Measurements from ENCODE around the gene GPR179. TPM values are rescaled to one million over a fixed set of nuclear protein-coding genes. Genes with fewer than 3 reads are reported as not detected.
"Not testable (repeated sequence)": the region's sequence is repeated elsewhere in the genome, so short reads cannot be mapped to it uniquely, and the experiment has no call there.

GPR179 gene
- total RNA-seq, 1 experiment from 2014 or later = not detected

GRCh38 chr17:38322897-38323296 lies 20.9 kb downstream of the GPR179 start:
- DNase-seq (ENCODE audit: low read depth) = no peak

- no peak for DNase-seq (ENCODE audit: low read depth)
These were observed 21.5 kb downstream of the GPR179 start for GRCh38 chr17:38322156-38322779.

DNA sequence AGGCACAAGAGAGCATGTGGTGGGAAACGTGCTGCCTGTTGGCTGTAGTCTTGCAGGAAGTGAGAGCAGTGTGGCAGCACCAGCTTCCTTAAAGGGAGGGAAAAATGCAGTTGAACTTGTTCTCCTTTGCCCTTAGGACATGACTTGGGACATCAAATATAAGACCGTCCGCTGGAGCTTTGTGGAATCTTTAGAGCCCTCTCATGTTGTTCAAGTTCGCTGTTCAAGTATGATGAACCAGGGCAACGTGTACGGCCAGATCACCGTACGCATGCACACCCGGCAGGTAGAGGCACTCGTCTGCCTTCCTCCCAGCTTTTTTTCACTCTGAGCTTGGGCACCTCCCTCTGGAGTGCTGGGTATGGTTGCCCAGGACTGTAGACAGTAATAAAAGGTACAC lies 23.3 kb downstream of the GPR179 start:
- DNase-seq (ENCODE audit: low read depth) = no peak

DNA sequence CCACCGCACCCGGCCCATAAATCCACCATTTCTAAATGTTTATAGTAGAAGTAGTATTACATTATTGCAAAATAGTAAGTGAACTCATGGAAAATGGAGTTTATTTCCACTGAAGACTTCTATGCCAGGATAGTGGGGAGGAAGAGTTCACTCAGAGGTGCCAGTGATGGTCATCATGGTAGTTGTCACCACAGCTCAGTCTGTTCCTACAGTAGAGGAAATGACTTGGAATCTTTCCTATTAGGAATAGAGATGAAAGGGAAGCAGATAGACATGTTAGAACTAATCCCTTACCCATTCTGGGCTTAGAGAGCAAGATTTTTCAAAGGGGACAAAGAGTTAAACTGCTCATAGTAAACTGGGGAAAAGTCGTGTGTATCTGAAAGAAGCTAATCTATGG lies 26.7 kb downstream of the GPR179 start:
- DNase-seq (ENCODE audit: low read depth) = no peak

GRCh38 chr17:38315497-38315896 lies 28.3 kb downstream of the GPR179 start:
- no peak for DNase-seq (ENCODE audit: low read depth)

- peak; percentile 98 for DNase-seq (ENCODE audit: low read depth)
These were observed 46.8 kb downstream of the GPR179 start, which contains the start of gene MRPL45 for GRCh38 chr17:38296834-38297517. TSS of gene MRPL45 (plus strand) at chr17:38297168. CDS start at chr17:38297184, 16 bp downstream.

GRCh38 chr17:38295602-38296365 lies 48.0 kb downstream of the GPR179 start:
- DNase-seq (ENCODE audit: low read depth) = not testable (repeated sequence)

GRCh38 chr17:38289760-38290159 lies 54.0 kb downstream of the GPR179 start:
- not testable (repeated sequence) for DNase-seq (ENCODE audit: low read depth)

DNA sequence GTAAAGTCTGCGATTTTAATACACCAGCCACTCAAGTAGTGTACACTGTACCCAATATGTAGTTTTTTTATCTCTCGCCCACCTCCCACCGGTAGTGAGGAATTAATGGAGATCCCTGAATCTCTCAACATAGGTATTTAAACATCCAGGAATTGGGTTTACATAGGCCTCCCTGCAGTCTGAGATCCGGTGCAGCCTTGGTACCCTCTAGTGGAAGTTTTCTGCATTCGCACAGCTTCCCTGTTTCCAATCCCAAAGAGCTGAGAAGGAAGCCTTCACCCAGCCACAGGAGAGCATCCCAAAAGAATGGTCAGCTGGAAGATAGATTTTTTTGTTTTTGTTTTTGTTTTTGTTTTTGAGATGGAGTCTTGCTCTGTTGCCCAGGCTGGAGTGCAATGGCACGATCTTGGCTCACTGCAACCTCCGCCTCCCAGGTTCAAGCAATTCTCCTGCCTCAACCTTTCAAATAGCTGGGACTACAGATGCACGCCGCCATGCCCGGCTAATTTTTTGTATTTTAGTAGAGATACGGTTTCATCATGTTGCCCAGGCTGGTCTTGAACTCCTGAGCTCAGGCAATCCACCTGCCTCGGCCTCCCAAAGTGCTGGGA lies 55.4 kb downstream of the GPR179 start:
- DNase-seq (ENCODE audit: low read depth) = peak; percentile 26

GRCh38 chr17:38286501-38287091 lies 57.2 kb downstream of the GPR179 start:
- peak; percentile 75 for DNase-seq (ENCODE audit: low read depth)

DNA sequence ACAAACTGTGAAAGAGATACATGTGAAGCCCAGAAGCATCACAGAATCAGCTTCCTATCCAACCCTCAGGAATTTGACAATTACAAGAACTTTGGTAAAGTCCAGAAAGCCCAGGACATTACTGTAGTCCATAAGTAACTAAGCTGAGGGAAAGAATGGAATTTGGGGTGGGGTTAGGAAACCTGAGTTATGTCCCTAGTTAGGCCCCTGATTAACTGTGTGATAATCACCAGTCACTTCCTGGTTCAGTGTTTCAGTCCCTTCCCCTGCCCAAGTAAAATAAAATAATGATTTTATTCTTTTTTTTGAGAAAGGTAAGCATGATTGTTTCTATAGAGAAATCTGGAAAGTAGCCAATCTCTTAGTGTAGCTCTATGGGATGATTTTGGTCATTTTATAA lies 57.8 kb downstream of the GPR179 start:
- not testable (repeated sequence) for DNase-seq (ENCODE audit: low read depth)

Other genes starting within 250 kb of the GPR179 start
- 0.60 TPM in 1 of 2 replicates, not detected in the other for gene TBC1D3E, start 216.0 kb downstream of the GPR179 start, total RNA-seq (2014; rRNA removed; shearing (Covaris generic))
- 0.20 TPM in 1 of 2 replicates, not detected in the other for gene TBC1D3, start 151.4 kb downstream of the GPR179 start, total RNA-seq (2014; rRNA removed; shearing (Covaris generic))
- gene MRPL45, start 46.8 kb downstream of the GPR179 start, total RNA-seq (2014; rRNA removed; shearing (Covaris generic)) = 79.7 and 85.6 TPM in 2 replicates
- 9.0 and 11.9 TPM in 2 replicates for gene SOCS7, start 7.9 kb upstream of the GPR179 start, total RNA-seq (2014; rRNA removed; shearing (Covaris generic))
- 21.7 and 40.0 TPM in 2 replicates for gene ARHGAP23, start 84.5 kb upstream of the GPR179 start, total RNA-seq (2014; rRNA removed; shearing (Covaris generic))

Measured in HT1080 (cell line).